Neural cell (in vitro differentiated cells): ENCODE measurements around the gene EPHB3.

Source experiments
- EP300 ChIP-seq: fragments of 450-650 bp; conservative IDR thresholded peaks from 2 replicates; pipeline ENCODE4 v1.6.1; 2014; ENCODE audit warnings: antibody characterized with exemption, mild to moderate bottlenecking, moderate library complexity; ENCODE audit not compliant: poor library complexity, severe bottlenecking
- EZH2 ChIP-seq: fragments of 200-600, 300-800 bp; shearing (Covaris generic), sonication (generic); IDR thresholded peaks from 2 replicates; pipeline ENCODE4 v1.6.1; 2014; ENCODE audit warnings: antibody characterized with exemption, low read length, borderline replicate concordance, mild to moderate bottlenecking; ENCODE audit not compliant: insufficient read depth, poor library complexity, severe bottlenecking
- MXI1 ChIP-seq: fragments of 450-650 bp; conservative IDR thresholded peaks from 2 replicates; pipeline ENCODE4 v1.6.1; 2014; ENCODE audit warnings: antibody characterized with exemption, mild to moderate bottlenecking; ENCODE audit not compliant: poor library complexity, severe bottlenecking
- POLR2AphosphoS5 ChIP-seq: IDR thresholded peaks from 2 replicates; pipeline ENCODE4 v1.6.1; 2012
- RAD21 ChIP-seq: fragments of 450-650 bp; conservative IDR thresholded peaks from 2 replicates; pipeline ENCODE4 v1.6.1; 2014; ENCODE audit warnings: antibody characterized with exemption, mild to moderate bottlenecking, moderate library complexity
- SMC3 ChIP-seq: fragments of 450-650 bp; conservative IDR thresholded peaks from 2 replicates; pipeline ENCODE4 v1.6.1; 2014; ENCODE audit warnings: antibody characterized with exemption, mild to moderate bottlenecking, moderate library complexity; ENCODE audit not compliant: poor library complexity
- TAF1 ChIP-seq: IDR thresholded peaks from 2 replicates; pipeline ENCODE4 v1.6.1; 2012; ENCODE audit warnings: low read depth
- TF ChIP-seq, protein P1 (sequence below): fragments of 450-650 bp; IDR thresholded peaks from 2 replicates; pipeline ENCODE4 v1.5.1; 2014; ENCODE audit warnings: antibody characterized with exemption, mild to moderate bottlenecking, moderate library complexity; ENCODE audit not compliant: poor library complexity, severe bottlenecking
- TF ChIP-seq, protein P2 (sequence below): IDR thresholded peaks from 2 replicates; pipeline ENCODE4 v1.6.1; 2012; ENCODE audit warnings: borderline replicate concordance

DNA sequence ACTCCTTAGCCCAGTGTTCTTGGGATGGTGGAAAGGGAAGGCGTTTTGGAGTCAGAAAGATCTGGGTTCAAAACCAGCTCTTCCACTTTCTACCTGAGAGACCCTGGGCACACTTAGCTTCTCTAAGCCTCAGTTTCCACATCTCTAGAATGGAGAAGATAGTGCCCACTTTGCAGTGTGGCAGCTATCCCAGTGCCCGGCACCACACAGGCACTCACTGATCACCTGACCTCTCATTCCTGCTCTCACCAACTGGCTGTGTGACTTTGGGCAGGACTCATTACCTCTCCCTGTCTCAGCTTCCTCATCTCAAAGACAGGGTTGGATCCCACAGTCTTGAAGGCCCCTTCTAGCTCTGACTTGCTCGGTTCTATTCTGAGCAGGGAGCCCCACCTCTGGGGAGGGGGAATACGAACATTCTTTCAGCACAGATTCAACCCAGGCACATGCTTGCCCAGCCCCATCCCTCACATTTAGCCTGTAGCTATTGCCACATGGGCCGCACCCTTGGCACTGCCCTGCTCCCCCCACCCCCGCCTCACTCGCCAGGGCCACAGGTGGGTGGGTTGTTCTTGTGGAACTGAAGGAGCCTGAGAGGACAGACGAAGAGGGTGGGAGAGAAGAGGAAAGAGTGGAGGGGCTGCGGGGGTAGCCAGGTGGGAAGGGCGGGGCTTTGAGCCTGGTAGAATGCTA lies 39.2 kb downstream of the EPHB3 start:
- TF ChIP-seq, protein P1, sequence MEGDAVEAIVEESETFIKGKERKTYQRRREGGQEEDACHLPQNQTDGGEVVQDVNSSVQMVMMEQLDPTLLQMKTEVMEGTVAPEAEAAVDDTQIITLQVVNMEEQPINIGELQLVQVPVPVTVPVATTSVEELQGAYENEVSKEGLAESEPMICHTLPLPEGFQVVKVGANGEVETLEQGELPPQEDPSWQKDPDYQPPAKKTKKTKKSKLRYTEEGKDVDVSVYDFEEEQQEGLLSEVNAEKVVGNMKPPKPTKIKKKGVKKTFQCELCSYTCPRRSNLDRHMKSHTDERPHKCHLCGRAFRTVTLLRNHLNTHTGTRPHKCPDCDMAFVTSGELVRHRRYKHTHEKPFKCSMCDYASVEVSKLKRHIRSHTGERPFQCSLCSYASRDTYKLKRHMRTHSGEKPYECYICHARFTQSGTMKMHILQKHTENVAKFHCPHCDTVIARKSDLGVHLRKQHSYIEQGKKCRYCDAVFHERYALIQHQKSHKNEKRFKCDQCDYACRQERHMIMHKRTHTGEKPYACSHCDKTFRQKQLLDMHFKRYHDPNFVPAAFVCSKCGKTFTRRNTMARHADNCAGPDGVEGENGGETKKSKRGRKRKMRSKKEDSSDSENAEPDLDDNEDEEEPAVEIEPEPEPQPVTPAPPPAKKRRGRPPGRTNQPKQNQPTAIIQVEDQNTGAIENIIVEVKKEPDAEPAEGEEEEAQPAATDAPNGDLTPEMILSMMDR: no peak
- TF ChIP-seq EZH2: no peak
- no peak for TF ChIP-seq POLR2AphosphoS5
- TF ChIP-seq SMC3: no peak
- no peak for TF ChIP-seq TAF1
- no peak for TF ChIP-seq RAD21
- no peak for TF ChIP-seq EP300
- TF ChIP-seq, protein P2, sequence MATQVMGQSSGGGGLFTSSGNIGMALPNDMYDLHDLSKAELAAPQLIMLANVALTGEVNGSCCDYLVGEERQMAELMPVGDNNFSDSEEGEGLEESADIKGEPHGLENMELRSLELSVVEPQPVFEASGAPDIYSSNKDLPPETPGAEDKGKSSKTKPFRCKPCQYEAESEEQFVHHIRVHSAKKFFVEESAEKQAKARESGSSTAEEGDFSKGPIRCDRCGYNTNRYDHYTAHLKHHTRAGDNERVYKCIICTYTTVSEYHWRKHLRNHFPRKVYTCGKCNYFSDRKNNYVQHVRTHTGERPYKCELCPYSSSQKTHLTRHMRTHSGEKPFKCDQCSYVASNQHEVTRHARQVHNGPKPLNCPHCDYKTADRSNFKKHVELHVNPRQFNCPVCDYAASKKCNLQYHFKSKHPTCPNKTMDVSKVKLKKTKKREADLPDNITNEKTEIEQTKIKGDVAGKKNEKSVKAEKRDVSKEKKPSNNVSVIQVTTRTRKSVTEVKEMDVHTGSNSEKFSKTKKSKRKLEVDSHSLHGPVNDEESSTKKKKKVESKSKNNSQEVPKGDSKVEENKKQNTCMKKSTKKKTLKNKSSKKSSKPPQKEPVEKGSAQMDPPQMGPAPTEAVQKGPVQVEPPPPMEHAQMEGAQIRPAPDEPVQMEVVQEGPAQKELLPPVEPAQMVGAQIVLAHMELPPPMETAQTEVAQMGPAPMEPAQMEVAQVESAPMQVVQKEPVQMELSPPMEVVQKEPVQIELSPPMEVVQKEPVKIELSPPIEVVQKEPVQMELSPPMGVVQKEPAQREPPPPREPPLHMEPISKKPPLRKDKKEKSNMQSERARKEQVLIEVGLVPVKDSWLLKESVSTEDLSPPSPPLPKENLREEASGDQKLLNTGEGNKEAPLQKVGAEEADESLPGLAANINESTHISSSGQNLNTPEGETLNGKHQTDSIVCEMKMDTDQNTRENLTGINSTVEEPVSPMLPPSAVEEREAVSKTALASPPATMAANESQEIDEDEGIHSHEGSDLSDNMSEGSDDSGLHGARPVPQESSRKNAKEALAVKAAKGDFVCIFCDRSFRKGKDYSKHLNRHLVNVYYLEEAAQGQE: no peak
- no peak for TF ChIP-seq MXI1
